Activated CD4-positive, alpha-beta T cell treated with anti-CD3 and anti-CD28 coated beads for 36 hours (primary cell): Measurements from ENCODE around the gene SV2B. TPM values are rescaled to one million over a fixed set of nuclear protein-coding genes. Genes with fewer than 3 reads are reported as not detected.

ENCODE experiments used
- ATAC-seq: fragments of 200-7000 bp; cut with Tn5 transposase; one replicate; pipeline ENCODE4 v1.10.0; 2021; ENCODE audit warnings: mild to moderate bottlenecking, moderate library complexity
- CTCF ChIA-PET: fragments of 350-600 bp; sonication (Branson Sonifier 250); formaldehyde crosslinking; loops from one replicate; lab custom pipeline; 2021; ENCODE audit warnings: antibody characterized with exemption; lab: Charles Lee
- POLR2A ChIA-PET: fragments of 350-600 bp; sonication (Branson Sonifier 250); formaldehyde crosslinking; loops from one replicate; lab custom pipeline; 2021; ENCODE audit warnings: antibody characterized with exemption, inconsistent platforms; lab: Charles Lee
- DNase-seq: peaks from one replicate; pipeline ENCODE4 v3.0.0-alpha.2; 2020
- H3K27ac Mint-ChIP-seq: one replicate; pipeline ENCODE4 v1.8.0; 2021; ENCODE audit warnings: mixed read lengths
- H3K27me3 Mint-ChIP-seq: one replicate; pipeline ENCODE4 v1.8.0; 2021; ENCODE audit warnings: mixed read lengths
- H3K36me3 Mint-ChIP-seq: one replicate; pipeline ENCODE4 v1.8.0; 2021; ENCODE audit warnings: low read depth, mixed read lengths
- H3K4me1 Mint-ChIP-seq: one replicate; pipeline ENCODE4 v1.8.0; 2021; ENCODE audit warnings: mixed read lengths
- H3K4me3 Mint-ChIP-seq: one replicate; pipeline ENCODE4 v1.8.0; 2021; ENCODE audit warnings: mild to moderate bottlenecking, moderate library complexity, mixed read lengths
- H3K9me3 Mint-ChIP-seq: one replicate; pipeline ENCODE4 v1.8.0; 2021; ENCODE audit warnings: low read depth, mixed read lengths
- intact Hi-C, 2 experiments: fragments of 100-400 bp; cut with DNase I in 1 of 2; cut with micrococcal nuclease in 1 of 2; formaldehyde crosslinking; loops; one replicate each; pipeline versions ENCODE4 v1.14.2 to v1.15.1; 2022 to 2024; cut with DNase I, micrococcal nuclease
- total RNA-seq, 2 experiments: library from RNA; stranded (reverse); gene quantifications; one replicate each; pipeline ENCODE4 v1.2.3, GENCODE V29; 2021

The SV2B gene
- total RNA-seq, 2 experiments from 2014 or later = 0.05 TPM

DNA sequence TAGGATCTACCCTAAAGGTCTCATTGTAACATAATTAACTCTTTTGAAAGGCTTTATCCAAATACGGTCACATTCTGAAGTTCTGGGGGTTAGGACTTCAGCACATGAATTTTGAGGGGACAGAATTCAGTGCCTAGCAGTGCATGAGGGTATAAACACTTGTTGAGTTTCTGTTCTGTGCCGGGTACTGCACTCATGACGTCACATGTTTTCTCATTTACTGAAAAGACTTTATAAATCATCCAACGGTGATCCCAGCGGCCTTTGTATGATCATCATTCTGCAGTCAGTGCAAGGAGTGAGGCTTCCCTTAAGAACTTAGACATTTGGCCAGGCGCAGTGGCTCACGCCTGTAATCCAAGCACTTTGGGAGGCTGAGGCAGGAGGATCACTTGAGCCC, 25.1 kb downstream of the SV2B start:
- DNase-seq = no peak
- H3K4me1 Mint-ChIP-seq = no peaks in the 10 kb centered on the region
- H3K9me3 Mint-ChIP-seq = no peaks in the 10 kb centered on the region
- intact Hi-C loops = no loop called here
- H3K36me3 Mint-ChIP-seq = no peaks in the 10 kb centered on the region
- H3K4me3 Mint-ChIP-seq = no peak overlapping the region
- no peak for ATAC-seq
- ChIA-PET CTCF (no interaction called here), POLR2A (no interaction called here)
- H3K27me3 Mint-ChIP-seq = peaks cover 11% of the 10 kb centered on the region
- no peak overlapping the region for H3K27ac Mint-ChIP-seq

DNA sequence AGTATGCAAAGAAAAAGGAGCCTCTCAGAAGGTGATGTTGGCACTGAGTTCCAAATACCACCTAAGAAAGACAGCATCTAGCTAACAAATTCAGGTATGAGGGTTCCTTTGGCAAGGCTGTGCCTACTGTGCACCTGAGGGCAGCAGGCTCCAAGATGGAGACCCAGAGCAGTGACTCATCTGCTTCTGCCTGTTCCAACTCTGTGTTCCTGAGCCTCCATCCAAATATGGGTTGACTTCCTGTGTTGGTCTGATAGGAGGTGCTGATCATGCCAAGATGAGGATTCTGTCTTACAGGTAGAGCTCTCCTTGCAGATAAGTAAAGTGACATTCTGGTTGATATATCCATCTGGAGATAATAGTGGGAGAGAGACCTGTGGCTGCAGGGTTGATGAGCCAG, 26.0 kb downstream of the SV2B start:
- H3K4me1 Mint-ChIP-seq = no peaks in the 10 kb centered on the region
- CTCF ChIA-PET = interaction anchor here (0.6 kb wide), 1 partner anchor 477 kb away, joined by 3 read pairs; no protein-coding TSS in a partner anchor
- no peak overlapping the region for H3K4me3 Mint-ChIP-seq
- H3K27me3 Mint-ChIP-seq = peaks cover 9% of the 10 kb centered on the region
- DNase-seq (no peak), ATAC-seq (no peak)
- intact Hi-C loops = no loop called here
- H3K36me3 Mint-ChIP-seq = no peaks in the 10 kb centered on the region
- POLR2A ChIA-PET = no interaction called here
- H3K9me3 Mint-ChIP-seq = no peaks in the 10 kb centered on the region
- no peak overlapping the region for H3K27ac Mint-ChIP-seq

DNA sequence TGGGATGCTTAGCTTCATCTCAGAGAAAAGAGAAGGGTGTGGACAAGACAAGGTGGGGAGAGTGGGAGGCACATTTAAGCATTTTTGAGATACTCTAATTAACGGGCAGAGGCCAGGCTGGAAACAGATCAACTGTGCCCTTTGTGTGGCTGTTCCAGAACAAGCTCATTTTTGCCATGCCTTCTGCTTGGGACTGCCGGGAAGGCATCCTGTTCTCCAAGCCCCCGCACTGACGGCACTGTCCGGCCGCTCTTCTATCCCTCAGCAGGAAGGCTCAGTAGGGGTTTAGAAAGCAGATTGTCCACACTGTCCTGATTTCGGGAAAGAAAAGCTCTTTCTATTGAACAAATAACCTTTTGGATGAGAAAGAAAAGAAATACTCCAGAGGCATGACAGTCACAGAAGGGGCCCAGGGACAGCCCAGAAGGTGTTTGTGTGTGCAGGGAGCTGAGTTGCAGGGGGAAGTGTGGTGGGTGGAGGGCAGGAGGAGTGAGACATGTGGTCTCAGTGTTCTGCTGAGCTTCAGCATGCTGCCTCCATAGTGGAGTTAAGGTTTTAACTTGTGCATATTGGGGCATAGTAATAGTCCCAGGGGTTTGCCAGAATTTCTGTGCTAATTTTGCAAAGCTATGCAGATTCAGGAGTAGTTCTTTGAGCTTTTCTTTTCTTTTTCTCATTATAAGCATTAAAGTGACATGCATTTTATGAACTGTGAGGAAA, 27.3 kb downstream of the SV2B start:
- ATAC-seq (no peak), DNase-seq (no peak)
- no peaks in the 10 kb centered on the region for H3K36me3 Mint-ChIP-seq
- intact Hi-C loops = no loop called here
- no peak overlapping the region for H3K27ac Mint-ChIP-seq
- peaks cover 10% of the 10 kb centered on the region for H3K27me3 Mint-ChIP-seq
- no peaks in the 10 kb centered on the region for H3K4me1 Mint-ChIP-seq
- no peak overlapping the region for H3K4me3 Mint-ChIP-seq
- H3K9me3 Mint-ChIP-seq = no peaks in the 10 kb centered on the region
- POLR2A ChIA-PET = no interaction called here
- CTCF ChIA-PET = interaction anchor here (1.8 kb wide), 1 partner anchor 9 kb away, joined by 4 read pairs; no protein-coding TSS in a partner anchor

DNA sequence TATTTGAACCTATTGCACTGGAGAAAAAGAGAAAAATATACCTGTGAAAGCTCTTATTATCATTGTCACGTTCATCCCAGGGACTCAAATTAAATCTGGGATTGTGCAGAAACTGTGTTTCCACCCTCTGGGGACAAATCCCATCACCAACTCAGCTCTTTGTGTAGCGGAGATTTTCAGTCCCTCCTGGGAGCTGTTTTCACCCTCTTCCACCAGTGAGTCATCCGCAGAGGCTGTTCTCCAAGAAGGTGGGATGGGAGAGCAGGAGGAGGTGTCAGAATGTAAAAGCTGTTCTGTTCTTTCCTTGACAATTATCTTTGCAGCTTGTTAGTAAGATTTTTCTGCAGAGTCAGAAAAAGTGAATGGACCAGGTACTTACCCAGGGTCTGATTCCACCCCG, 28.0 kb downstream of the SV2B start:
- H3K27me3 Mint-ChIP-seq = peaks cover 10% of the 10 kb centered on the region
- no peak overlapping the region for H3K27ac Mint-ChIP-seq
- DNase-seq = no peak
- ATAC-seq = no peak
- H3K36me3 Mint-ChIP-seq = no peaks in the 10 kb centered on the region
- intact Hi-C loops = no loop called here
- POLR2A ChIA-PET = no interaction called here
- CTCF ChIA-PET = interaction anchor here (1.8 kb wide), 1 partner anchor 10 kb away, joined by 4 read pairs; no protein-coding TSS in a partner anchor
- no peaks in the 10 kb centered on the region for H3K4me1 Mint-ChIP-seq
- H3K9me3 Mint-ChIP-seq = no peaks in the 10 kb centered on the region
- H3K4me3 Mint-ChIP-seq = no peak overlapping the region

DNA sequence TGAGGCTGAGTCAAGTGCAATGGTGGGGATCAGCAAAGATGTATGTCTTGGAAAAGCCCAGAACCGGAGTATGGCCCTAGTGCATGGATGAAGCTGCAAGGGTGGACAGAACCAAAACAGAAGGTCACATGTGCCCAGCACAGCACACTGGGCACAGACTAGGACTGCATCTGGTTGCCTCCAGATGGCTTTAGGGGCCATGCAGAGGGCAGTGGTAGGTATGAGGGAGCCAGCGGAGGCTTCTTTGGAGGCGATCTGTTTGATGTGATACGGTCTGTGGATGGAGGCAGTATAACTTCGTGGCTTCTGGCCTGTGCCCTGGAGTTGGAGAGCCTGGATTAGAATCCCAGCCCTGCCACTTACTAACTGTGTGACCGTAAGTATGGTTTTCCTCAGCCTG, 29.4 kb downstream of the SV2B start:
- Mint-ChIP-seq H3K27me3 (peaks cover 10% of the 10 kb centered on the region), H3K27ac (no peak overlapping the region), H3K9me3 (no peaks in the 10 kb centered on the region), H3K4me1 (no peaks in the 10 kb centered on the region), H3K4me3 (no peak overlapping the region), H3K36me3 (no peaks in the 10 kb centered on the region)
- DNase-seq = no peak
- intact Hi-C loops = no loop called here
- no peak for ATAC-seq
- ChIA-PET POLR2A (no interaction called here), CTCF (no interaction called here)

DNA sequence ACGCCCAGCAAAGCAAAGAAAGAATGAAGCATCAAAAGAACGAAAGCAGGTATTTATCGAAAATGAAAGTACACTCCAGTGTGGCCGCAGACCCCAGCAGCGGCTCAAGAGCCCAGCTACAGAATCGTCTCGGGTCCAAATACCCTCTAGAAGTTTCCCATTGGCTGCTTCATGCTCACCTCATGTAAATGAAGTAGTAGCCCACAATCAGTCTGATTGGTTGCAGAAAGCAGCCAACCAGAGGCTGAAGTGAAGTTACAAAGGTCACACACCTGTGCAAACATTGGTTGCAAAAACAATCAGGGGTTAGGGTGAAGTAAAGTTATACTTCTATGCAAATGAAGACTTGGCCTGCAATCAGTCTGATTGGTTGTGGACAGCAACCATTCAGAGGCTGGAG, 32.0 kb downstream of the SV2B start:
- H3K27me3 Mint-ChIP-seq = peaks cover 13% of the 10 kb centered on the region
- ATAC-seq (no peak), DNase-seq (no peak)
- no peaks in the 10 kb centered on the region for H3K36me3 Mint-ChIP-seq
- CTCF ChIA-PET = no interaction called here
- H3K4me3 Mint-ChIP-seq = no peak overlapping the region
- intact Hi-C loops = no loop called here
- POLR2A ChIA-PET = no interaction called here
- H3K27ac Mint-ChIP-seq = no peak overlapping the region
- H3K9me3 Mint-ChIP-seq = no peaks in the 10 kb centered on the region
- no peaks in the 10 kb centered on the region for H3K4me1 Mint-ChIP-seq

DNA sequence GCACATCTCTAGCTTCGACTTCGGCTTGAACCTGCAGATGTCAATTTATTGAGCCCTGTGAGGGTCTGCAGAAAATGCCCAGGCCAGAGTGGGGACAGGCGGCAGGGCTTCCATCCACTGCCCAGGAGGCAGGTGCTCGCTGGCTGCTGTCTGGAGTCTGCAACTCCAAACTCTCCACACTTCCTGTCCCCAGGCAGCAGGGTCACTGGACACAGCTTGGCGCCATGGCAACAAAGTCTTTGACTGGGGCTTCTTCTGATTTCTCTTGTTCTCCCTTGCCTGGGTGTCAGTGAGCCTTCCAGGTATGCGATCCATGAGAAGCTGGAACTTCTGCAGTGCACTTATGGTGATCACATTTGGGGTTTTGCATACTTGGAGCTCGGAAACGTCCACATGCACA, 33.5 kb downstream of the SV2B start:
- intact Hi-C loops = no loop called here
- DNase-seq (no peak), ATAC-seq (no peak)
- Mint-ChIP-seq H3K27me3 (peaks cover 17% of the 10 kb centered on the region), H3K4me3 (no peak overlapping the region), H3K4me1 (no peaks in the 10 kb centered on the region), H3K27ac (no peak overlapping the region), H3K9me3 (no peaks in the 10 kb centered on the region), H3K36me3 (no peaks in the 10 kb centered on the region)
- CTCF ChIA-PET = no interaction called here
- POLR2A ChIA-PET = no interaction called here

DNA sequence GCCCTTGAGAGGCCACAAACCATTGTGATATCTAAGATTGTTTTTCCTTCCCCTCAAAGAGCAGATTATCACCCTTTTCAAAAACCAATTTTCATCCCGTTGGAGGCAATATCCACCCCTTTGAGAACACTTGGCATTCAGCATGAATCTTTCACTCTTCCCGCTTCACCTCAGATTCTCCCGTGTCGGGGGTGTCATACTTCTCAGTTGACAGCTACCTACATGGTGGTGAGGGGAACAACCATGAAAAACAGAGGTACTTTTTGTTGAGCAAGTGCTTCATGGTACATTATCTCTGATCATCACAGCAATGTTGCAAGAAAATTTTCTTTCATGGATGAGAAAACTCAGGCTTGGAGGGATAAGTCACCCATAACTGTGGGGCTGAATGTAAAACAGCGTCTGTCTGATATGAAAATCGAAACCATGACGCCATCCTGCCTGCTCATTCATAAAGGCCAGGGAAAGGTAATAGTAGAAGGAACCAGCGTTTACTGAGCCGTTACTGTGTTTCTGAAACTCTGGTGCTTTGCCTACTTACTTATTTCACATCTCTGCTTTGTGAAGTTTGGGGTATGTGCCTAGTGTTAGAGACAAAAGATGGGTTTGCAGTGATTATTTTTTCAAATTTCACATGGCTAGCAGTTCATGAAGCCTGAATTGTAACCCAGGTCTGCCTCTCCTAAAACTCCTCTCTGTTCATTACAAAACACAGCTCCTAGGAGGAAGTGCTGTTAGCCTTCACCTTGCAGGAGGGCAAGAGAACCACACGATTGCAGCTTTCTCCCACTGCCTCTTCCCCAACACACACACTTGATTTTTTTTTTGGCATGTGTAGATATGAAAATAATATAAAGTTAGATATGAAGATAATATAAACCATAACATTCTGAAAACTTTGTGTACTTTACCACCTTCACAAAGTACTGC, 35.4 kb downstream of the SV2B start:
- Mint-ChIP-seq H3K36me3 (no peaks in the 10 kb centered on the region), H3K4me1 (no peaks in the 10 kb centered on the region)
- no peak for ATAC-seq

DNA sequence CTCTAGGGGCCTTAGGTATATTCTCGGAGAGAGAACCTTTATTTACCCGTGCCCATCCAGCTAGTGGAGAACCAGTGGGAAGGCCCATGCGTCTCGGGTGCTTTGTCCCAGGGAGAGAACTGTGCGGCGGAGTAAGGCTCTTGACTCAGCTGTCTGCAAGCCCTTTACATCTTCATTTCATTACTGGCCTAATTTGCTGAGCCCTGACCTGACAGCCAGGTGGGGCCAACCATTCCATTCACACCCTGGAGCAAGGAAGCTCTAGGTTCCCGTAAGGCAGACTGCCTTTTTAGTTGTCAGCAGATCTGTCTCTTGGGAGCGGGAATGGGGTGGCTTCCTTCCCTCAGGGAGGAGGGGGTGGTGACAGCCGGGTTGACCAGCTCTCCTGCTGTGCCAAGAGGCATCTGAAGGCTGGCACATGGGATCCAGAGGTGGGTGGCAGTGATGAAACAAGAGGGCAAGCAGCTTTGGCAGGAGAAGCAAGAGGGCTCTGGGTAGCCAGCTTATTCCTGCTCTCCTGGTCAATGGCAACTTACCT, 36.4 kb downstream of the SV2B start:
- Mint-ChIP-seq H3K4me1 (no peaks in the 10 kb centered on the region), H3K4me3 (no peak overlapping the region), H3K36me3 (no peaks in the 10 kb centered on the region), H3K9me3 (no peaks in the 10 kb centered on the region), H3K27ac (no peak overlapping the region), H3K27me3 (peaks cover 21% of the 10 kb centered on the region)
- no peak for DNase-seq
- intact Hi-C loops = no loop called here
- CTCF ChIA-PET = no interaction called here
- POLR2A ChIA-PET = no interaction called here
- ATAC-seq = no peak

More for the DNA sequence above, 35.4 kb downstream of the SV2B start:
- DNase-seq = no peak
- peaks cover 21% of the 10 kb centered on the region for H3K27me3 Mint-ChIP-seq
- no peak overlapping the region for H3K4me3 Mint-ChIP-seq
- no peak overlapping the region for H3K27ac Mint-ChIP-seq
- H3K9me3 Mint-ChIP-seq = no peaks in the 10 kb centered on the region
- CTCF ChIA-PET = no interaction called here
- intact Hi-C loops = no loop called here
- POLR2A ChIA-PET = no interaction called here

DNA sequence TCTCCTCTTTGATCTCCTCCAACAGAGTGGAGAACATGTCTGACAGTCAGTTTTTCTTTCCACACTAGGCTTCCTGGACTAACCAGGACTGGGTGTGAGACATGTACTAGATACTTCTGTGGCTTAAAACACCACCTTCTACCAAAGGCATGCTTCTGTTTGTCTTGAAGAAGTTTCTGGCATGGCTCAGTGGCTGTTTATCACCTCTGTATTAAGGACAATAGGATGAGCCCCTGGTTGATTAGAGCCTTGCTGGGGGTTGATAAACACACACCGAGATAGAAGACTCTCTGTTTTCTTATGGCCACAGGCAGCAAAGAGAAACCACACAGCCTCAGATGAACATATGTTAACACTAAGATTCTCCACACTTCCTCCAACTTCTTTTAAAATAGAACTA, 40.5 kb downstream of the SV2B start:
- no peak for DNase-seq
- Mint-ChIP-seq H3K9me3 (no peaks in the 10 kb centered on the region), H3K27ac (no peak overlapping the region), H3K4me1 (no peaks in the 10 kb centered on the region), H3K4me3 (no peak overlapping the region), H3K36me3 (no peaks in the 10 kb centered on the region), H3K27me3 (peaks cover 25% of the 10 kb centered on the region)
- CTCF ChIA-PET = no interaction called here
- POLR2A ChIA-PET = no interaction called here
- no peak for ATAC-seq
- intact Hi-C loops = no loop called here

DNA sequence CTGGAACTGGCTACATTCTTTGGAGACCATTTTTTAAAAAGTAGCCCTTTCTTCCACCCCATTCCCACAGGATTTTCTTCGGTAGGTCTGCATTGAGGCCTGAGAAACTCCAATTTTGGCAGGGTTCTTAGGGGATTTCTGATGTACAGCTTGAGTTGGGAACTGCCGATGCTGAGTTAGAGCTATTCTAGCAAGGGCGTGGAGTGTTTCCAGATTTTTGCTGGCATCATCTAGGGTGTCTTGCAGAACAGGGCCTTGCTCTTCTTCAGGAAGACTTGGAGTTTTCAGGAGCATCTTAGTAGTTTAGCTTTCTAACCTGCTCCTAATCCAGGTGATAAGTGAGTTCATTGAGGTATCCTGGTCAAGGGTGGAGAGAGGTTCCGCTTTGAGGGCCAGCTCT, 41.0 kb downstream of the SV2B start:
- Mint-ChIP-seq H3K27ac (no peak overlapping the region), H3K9me3 (no peaks in the 10 kb centered on the region), H3K36me3 (no peaks in the 10 kb centered on the region), H3K4me1 (no peaks in the 10 kb centered on the region), H3K4me3 (no peak overlapping the region), H3K27me3 (peaks cover 26% of the 10 kb centered on the region)
- ATAC-seq (no peak), DNase-seq (no peak)
- intact Hi-C loops = no loop called here
- ChIA-PET POLR2A (interaction anchor here (0.6 kb wide), 1 partner anchor 119 kb away, joined by 4 read pairs; the partner anchor contains the start of gene VPS33B), CTCF (interaction anchor here (0.7 to 0.8 kb wide), 2 partner anchors 33 to 171 kb away, joined by 3 read pairs; no protein-coding TSS in a partner anchor)
